GM18505 (cell line): ENCODE data around the gene EEF1A2.

ENCODE experiments used
- ATAC-seq: cut with Tn5 transposase; IDR thresholded peaks from one replicate; pipeline ENCODE4 v1.9.1; 2021; ENCODE audit not compliant: unreplicated experiment
- POLR2A ChIP-seq: IDR thresholded peaks from 4 replicates; pipeline ENCODE4 v1.6.1; 2011; ENCODE audit warnings: borderline replicate concordance; ENCODE audit not compliant: insufficient read depth, insufficient read length; ENCODE audit errors: extremely low read depth

Gene EEF1A2

GRCh38 chr20:63495741-63496595, 2.9 kb downstream of the EEF1A2 start:
- TF ChIP-seq POLR2A, result no peak

DNA sequence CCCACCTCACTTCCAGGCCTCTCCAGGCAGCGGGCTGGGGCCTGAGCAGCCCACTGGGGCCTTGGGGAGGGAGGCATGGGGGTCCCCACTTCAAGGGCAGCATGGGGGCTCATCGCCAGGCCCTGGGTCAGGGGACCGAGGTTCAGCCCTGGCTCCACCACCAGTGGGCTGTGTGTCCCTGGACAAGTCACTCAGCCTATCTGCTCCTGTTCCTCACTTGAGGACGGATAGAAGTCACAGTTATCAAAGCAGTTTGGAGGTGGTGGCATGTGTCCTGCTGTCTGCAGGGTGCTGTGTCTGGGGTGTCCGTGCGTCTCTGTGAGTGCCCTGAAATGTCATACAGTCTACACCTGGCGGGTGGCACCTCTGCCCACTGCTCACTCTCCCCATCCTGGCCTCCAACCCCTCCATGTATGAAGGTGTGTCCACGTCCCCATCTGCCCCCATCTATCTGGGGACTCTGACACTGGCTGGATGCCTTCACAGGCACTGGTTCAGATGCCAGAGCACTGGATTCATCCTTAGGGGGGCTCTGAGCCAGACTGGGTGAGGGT, 3.6 kb downstream of the EEF1A2 start:
- ATAC-seq, result no peak

More at GRCh38 chr20:63495741-63496595, 2.9 kb downstream of the EEF1A2 start:
- ATAC-seq, result no peak

GRCh38 chr20:63494420-63495166, 4.3 kb downstream of the EEF1A2 start:
- TF ChIP-seq POLR2A, result no peak
- no peak for ATAC-seq

More for the DNA sequence above, 3.6 kb downstream of the EEF1A2 start:
- TF ChIP-seq POLR2A, result no peak

GRCh38 chr20:63494084-63494419, 4.8 kb downstream of the EEF1A2 start:
- ATAC-seq, result no peak
- TF ChIP-seq POLR2A, result no peak

DNA sequence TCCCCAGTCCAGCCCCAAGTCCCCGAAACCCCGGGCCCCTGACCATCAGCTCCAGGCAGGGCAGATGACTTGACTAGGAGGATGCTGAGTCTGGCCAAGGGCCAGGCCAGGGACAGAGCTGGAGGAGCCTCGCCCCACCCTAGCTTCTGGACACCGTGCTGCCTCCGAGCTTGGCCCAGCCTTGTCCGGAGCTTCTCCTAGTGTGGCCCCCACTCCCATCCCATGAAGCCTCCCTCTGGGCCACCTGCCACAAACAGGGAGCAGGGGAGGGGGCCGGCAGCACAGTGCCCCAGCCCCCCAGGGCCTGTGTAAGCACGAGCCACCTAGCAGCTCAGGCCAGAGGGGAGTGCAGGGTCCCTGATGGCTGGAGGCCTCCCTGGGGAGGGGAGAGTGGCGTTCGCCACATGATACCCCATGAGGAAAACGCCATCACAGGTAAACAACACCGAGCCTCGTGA, 5.3 kb downstream of the EEF1A2 start:
- ATAC-seq, result no peak
- no peak for TF ChIP-seq POLR2A

GRCh38 chr20:63492982-63493381, 5.9 kb downstream of the EEF1A2 start:
- no peak for ATAC-seq
- TF ChIP-seq POLR2A, result no peak

GRCh38 chr20:63492518-63492917, 6.4 kb downstream of the EEF1A2 start:
- no peak for ATAC-seq
- TF ChIP-seq POLR2A, result no peak

DNA sequence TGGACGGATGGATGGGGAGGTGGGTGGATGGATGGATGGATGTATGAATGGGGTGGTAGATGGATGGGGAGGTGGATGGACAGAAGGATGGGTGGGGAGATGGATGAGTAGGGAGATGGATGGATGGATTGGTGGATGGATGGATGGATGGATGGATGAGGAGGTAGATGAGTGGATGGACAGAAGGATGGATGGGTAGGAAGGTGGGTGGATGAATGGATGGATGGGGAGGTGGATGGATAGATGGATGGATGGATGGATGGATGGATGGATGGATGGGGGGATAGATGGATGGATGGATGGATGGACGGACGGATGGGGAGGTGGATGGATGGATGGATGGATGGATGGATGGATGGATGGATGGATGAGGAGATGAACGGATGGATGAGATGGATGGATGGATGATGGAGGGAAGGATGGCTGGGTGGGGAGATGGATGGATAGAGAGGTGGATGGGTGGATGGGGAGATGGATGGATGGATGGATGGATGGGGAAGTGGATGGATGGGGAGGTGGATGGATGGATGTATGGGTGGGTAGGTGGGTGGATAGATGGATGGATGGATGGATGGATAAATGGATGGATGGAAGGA, 7.2 kb downstream of the EEF1A2 start:
- ATAC-seq, result no peak
- no peak for TF ChIP-seq POLR2A

GRCh38 chr20:63491078-63491477, 7.8 kb downstream of the EEF1A2 start:
- no peak for ATAC-seq
- TF ChIP-seq POLR2A, result no peak

DNA sequence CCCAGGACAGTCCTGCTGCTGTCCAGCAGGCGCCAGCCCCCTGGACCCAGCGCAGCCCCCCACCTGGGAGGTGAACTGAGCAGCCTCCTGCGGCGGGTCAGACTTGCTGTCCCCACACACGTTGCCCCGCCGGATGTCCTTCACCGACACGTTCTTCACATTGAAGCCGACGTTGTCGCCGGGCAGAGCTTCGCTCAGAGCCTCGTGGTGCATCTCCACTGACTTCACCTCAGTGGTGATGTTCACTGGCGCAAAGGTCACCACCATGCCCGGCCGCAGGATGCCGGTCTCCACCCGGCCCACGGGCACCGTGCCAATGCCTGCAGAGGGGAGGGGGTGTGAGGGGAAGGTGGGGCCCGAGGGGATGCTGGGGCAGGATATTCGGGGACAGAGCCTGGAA, 8.5 kb downstream of the EEF1A2 start:
- TF ChIP-seq POLR2A, result no peak
- no peak for ATAC-seq

DNA sequence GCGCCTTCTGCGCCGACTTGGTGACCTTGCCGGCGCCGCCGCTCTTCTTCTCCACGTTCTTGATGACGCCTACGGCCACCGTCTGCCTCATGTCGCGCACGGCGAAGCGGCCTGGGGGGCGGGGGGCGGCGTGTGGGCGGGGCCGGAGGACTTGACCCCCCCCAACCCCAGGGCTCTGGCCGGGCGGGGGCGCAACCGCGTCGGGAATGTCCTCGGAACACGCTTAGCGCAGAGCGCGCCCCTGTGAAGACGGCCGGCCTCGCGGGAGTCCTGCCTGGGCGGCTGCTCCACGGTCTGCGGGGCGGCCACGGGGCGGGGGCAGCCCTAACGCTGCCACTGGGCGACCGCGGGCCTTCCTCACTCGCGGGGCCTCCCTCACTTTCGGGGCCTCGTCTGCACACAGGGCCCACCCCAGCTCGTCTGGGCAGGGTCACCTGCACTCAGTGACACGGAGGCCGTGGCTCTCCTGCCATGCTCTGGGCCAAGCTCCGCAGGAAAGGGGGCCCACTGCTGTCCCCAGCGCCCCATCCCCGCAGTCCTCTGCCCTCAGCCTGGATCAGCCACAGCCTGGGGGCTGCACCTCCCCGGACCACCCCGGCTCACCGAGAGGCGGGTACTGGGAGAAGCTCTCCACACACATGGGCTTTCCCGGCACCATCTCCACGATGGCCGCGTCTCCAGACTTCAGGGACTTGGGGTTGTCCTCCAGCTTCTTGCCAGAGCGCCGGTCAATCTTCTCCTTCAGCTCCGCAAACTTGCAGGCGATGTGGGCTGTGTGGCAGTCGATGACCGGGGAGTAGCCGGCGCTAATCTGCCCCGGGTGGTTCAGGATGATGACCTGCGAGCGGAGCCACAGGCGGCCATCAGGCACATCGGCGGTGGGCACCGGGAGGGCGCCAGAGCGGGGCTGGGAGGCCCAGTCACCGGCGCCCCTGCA, 10.3 kb downstream of the EEF1A2 start:
- ATAC-seq, result no peak
- no peak for TF ChIP-seq POLR2A

DNA sequence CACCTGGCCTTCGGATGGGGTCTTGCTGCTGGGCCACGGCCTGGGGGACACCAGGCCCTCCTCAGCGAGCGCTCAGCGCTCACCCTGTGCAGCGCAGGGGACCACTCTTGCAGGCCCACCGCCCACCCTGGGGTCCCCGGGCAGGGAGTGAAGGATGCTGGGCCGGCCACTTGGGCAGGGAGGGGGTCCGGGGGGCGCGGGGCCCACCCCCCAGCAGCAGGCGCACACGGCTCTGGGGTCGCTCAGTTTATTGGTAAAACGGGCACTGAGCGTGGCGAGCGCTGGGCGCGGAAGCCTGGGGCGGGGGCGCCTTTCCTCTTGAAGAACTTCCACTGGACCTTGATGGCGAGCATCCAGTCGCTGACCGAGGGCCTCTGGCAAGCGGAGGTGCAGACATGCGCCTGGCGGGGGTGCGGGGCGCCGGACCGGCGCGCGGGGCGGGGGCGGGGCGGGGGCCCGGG, 11.1 kb downstream of the EEF1A2 start:
- no peak for TF ChIP-seq POLR2A
- ATAC-seq, result no peak
